Measurements from ENCODE around the gene BCL2A1. TPM values are rescaled to one million over a fixed set of nuclear protein-coding genes. Genes with fewer than 3 reads are reported as not detected.

The BCL2A1 gene
- total and polyA plus RNA-seq, 10 of the 15 experiments (the other 5 are each of a cell fraction or from before 2014, with no cell fraction given), result 181 to 570 (median 321) TPM

GRCh38 chr15:79924379-79924778 is 46.6 kb downstream of the BCL2A1 start (continued):
- TF ChIP-seq REST (IDR thresholded peaks at IDR 0.05; ENCODE audit: low read depth, low read length), result no peak
- no peak for TF ChIP-seq NR2C1 (IDR thresholded peaks at IDR 0.05)
- no peak for TF ChIP-seq SIX5 (IDR thresholded peaks at IDR 0.05; ENCODE audit: low read depth, low read length, severe bottlenecking)
- TF ChIP-seq, protein P1, sequence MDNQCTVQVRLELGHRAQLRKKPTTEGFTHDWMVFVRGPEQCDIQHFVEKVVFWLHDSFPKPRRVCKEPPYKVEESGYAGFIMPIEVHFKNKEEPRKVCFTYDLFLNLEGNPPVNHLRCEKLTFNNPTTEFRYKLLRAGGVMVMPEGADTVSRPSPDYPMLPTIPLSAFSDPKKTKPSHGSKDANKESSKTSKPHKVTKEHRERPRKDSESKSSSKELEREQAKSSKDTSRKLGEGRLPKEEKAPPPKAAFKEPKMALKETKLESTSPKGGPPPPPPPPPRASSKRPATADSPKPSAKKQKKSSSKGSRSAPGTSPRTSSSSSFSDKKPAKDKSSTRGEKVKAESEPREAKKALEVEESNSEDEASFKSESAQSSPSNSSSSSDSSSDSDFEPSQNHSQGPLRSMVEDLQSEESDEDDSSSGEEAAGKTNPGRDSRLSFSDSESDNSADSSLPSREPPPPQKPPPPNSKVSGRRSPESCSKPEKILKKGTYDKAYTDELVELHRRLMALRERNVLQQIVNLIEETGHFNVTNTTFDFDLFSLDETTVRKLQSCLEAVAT (IDR thresholded peaks at IDR 0.05), result peak; percentile 94
- TF ChIP-seq ZBTB33 (IDR thresholded peaks at IDR 0.05), result peak; percentile 41; the same call in 1 of the 2 replicates
- no peak for TF ChIP-seq ZBED1 (IDR thresholded peaks at IDR 0.05; ENCODE audit: borderline replicate concordance)
- no peak for TF ChIP-seq PAX5 (IDR thresholded peaks at IDR 0.05; ENCODE audit: borderline replicate concordance, low read depth, low read length)
- no peak for TF ChIP-seq GABPA (IDR thresholded peaks at IDR 0.05; ENCODE audit: low read depth)

Measured in GM12878 (cell line).